Activated CD8-positive, alpha-beta memory T cell treated with anti-CD3 and anti-CD28 coated beads for 36 hours (primary cell): Measurements from ENCODE around the gene TSTD1. TPM values are rescaled to one million over a fixed set of nuclear protein-coding genes. Genes with fewer than 3 reads are reported as not detected.
"Not testable (repeated sequence)": the region's sequence is repeated elsewhere in the genome, so short reads cannot be mapped to it uniquely, and the experiment has no call there.

Experiments
- CTCF ChIA-PET: fragments of 350-600 bp; sonication (Branson Sonifier 250); formaldehyde crosslinking; loops from one replicate; lab custom pipeline; 2021; ENCODE audit warnings: antibody characterized with exemption; lab: Charles Lee
- POLR2A ChIA-PET: fragments of 350-600 bp; sonication (Branson Sonifier 250); formaldehyde crosslinking; loops from one replicate; lab custom pipeline; 2021; ENCODE audit warnings: antibody characterized with exemption; lab: Charles Lee
- total RNA-seq, 2 experiments: library from RNA; stranded (reverse); gene quantifications; one replicate each; pipeline ENCODE4 v1.2.3, GENCODE V29; 2021

The TSTD1 gene
- total RNA-seq, 2 experiments from 2014 or later, result 40.9 to 43.2 TPM

- POLR2A ChIA-PET, result interaction anchor here (1.4 to 4.5 kb wide), 3 partner anchors 9 to 70 kb away, joined by 3 to 45 read pairs (median 4); partner anchors contain the start of genes ARHGAP30, NIT1, PFDN2 and TSTD1
- CTCF ChIA-PET, result interaction anchor here (1.1 to 4.1 kb wide), 6 partner anchors 10 to 91 kb away, joined by 3 to 24 read pairs (median 6); partner anchors contain the start of genes ARHGAP30 and KLHDC9
Measured at GRCh38 chr1:161047436-161048420, 9.0 kb upstream of the TSTD1 start.

- ChIA-PET POLR2A (interaction anchor here (1.0 to 4.5 kb wide), 4 partner anchors 8 to 71 kb away, joined by 3 to 45 read pairs (median 4); partner anchors contain the start of genes ARHGAP30, NIT1, PFDN2 and TSTD1), CTCF (interaction anchor here (0.8 to 4.1 kb wide), 10 partner anchors 9 to 92 kb away, joined by 3 to 24 read pairs (median 5); partner anchors contain the start of genes ARHGAP30, F11R and KLHDC9)
Measured at GRCh38 chr1:161046605-161047228, 8.0 kb upstream of the TSTD1 start.

- POLR2A ChIA-PET, result interaction anchor here (0.5 to 4.5 kb wide), 8 partner anchors 8 to 171 kb away, joined by 3 to 45 read pairs (median 4); partner anchors contain the start of genes ARHGAP30, F11R, KLHDC9 and TSTD1
- CTCF ChIA-PET, result interaction anchor here (0.8 to 4.1 kb wide), 13 partner anchors 8 to 87 kb away, joined by 3 to 24 read pairs (median 5); partner anchors contain the start of genes ARHGAP30, DEDD, F11R and KLHDC9
Measured at GRCh38 chr1:161045736-161046604, 7.2 kb upstream of the TSTD1 start, which contains the start of gene USF1. TSS of gene USF1 (minus strand) at chr1:161045977. CDS start at chr1:161043275, 2,702 bp downstream.

- CTCF ChIA-PET, result interaction anchor here (0.6 to 4.1 kb wide), 9 partner anchors 20 to 88 kb away, joined by 3 to 24 read pairs (median 5); partner anchors contain the start of genes ARHGAP30, DEDD and KLHDC9
- POLR2A ChIA-PET, result interaction anchor here (0.5 to 4.5 kb wide), 6 partner anchors 10 to 172 kb away, joined by 3 to 45 read pairs (median 4); partner anchors contain the start of genes ARHGAP30, F11R and KLHDC9
Measured at GRCh38 chr1:161044908-161045735, 6.4 kb upstream of the TSTD1 start.

GRCh38 chr1:161044535-161044907 is 5.8 kb upstream of the TSTD1 start:
- CTCF ChIA-PET, result interaction anchor here (0.6 to 4.1 kb wide), 6 partner anchors 24 to 88 kb away, joined by 3 to 24 read pairs (median 5); partner anchors contain the start of genes ARHGAP30, DEDD and KLHDC9
- POLR2A ChIA-PET, result interaction anchor here (2.0 to 4.5 kb wide), 2 partner anchors 25 to 73 kb away, joined by 4 to 45 read pairs; partner anchors contain the start of gene ARHGAP30

GRCh38 chr1:161039546-161039945 is 782 bp upstream of the TSTD1 start:
- ChIA-PET CTCF (interaction anchor here (0.7 to 2.3 kb wide), 8 partner anchors 12 to 202 kb away, joined by 3 to 8 read pairs (median 4); partner anchors contain the start of gene KLHDC9), POLR2A (interaction anchor here (0.7 to 1.5 kb wide), 4 partner anchors 19 to 93 kb away, joined by 3 to 4 read pairs (median 3); partner anchors contain the start of genes DEDD and F11R)

- ChIA-PET CTCF (interaction anchor here (0.6 to 2.3 kb wide), 9 partner anchors 12 to 365 kb away, joined by 3 to 8 read pairs (median 4); partner anchors contain the start of gene KLHDC9), POLR2A (interaction anchor here (0.7 to 1.7 kb wide), 6 partner anchors 8 to 94 kb away, joined by 3 to 13 read pairs (median 4); partner anchors contain the start of genes DEDD and F11R)
Measured at GRCh38 chr1:161039154-161039545, 386 bp upstream of the TSTD1 start.

GRCh38 chr1:161037661-161038522 is 872 bp downstream of the TSTD1 start:
- ChIA-PET POLR2A (interaction anchor here (1.0 to 1.7 kb wide), 5 partner anchors 9 to 95 kb away, joined by 3 to 13 read pairs (median 4); partner anchors contain the start of genes DEDD and F11R), CTCF (interaction anchor here (0.8 to 2.3 kb wide), 9 partner anchors 9 to 201 kb away, joined by 3 to 6 read pairs (median 3); partner anchors contain the start of genes F11R and KLHDC9)

- ChIA-PET POLR2A (no interaction called here), CTCF (interaction anchor here (0.7 to 1.7 kb wide), 5 partner anchors 12 to 64 kb away, joined by 3 to 8 read pairs (median 5); no protein-coding TSS in a partner anchor)
Measured at GRCh38 chr1:161033751-161034150, 5.0 kb downstream of the TSTD1 start.

GRCh38 chr1:161032409-161032808 is 6.4 kb downstream of the TSTD1 start:
- ChIA-PET CTCF (interaction anchor here (1.1 to 1.7 kb wide), 5 partner anchors 11 to 65 kb away, joined by 3 to 8 read pairs (median 4); no protein-coding TSS in a partner anchor), POLR2A (no interaction called here)

- POLR2A ChIA-PET, result no interaction called here
- CTCF ChIA-PET, result interaction anchor here (1.1 kb wide), 1 partner anchor 10 kb away, joined by 3 read pairs; no protein-coding TSS in a partner anchor
Measured at GRCh38 chr1:161031874-161032273, 6.9 kb downstream of the TSTD1 start.

- CTCF ChIA-PET, POLR2A ChIA-PET: not testable (repeated sequence)
Measured at GRCh38 chr1:161029466-161029865, 9.3 kb downstream of the TSTD1 start.

GRCh38 chr1:161026954-161027353 is 11.8 kb downstream of the TSTD1 start:
- ChIA-PET CTCF (interaction anchor here (0.8 to 1.7 kb wide), 3 partner anchors 12 to 71 kb away, joined by 3 to 4 read pairs (median 3); partner anchors contain the start of genes KLHDC9 and TSTD1), POLR2A (interaction anchor here (0.7 kb wide), 2 partner anchors 30 to 1949 kb away, joined by 5 to 10 read pairs; no protein-coding TSS in a partner anchor)

GRCh38 chr1:161022432-161022831 is 16.3 kb downstream of the TSTD1 start:
- POLR2A ChIA-PET, result not testable (repeated sequence)
- CTCF ChIA-PET, result interaction anchor here (0.9 to 1.5 kb wide), 3 partner anchors 10 to 46 kb away, joined by 3 to 7 read pairs (median 3); no protein-coding TSS in a partner anchor

GRCh38 chr1:161021970-161022353 is 16.8 kb downstream of the TSTD1 start:
- CTCF ChIA-PET, result interaction anchor here (0.5 to 2.1 kb wide), 6 partner anchors 10 to 75 kb away, joined by 3 to 8 read pairs (median 6); no protein-coding TSS in a partner anchor
- POLR2A ChIA-PET, result interaction anchor here (1.5 kb wide), 1 partner anchor 48 kb away, joined by 6 read pairs; the partner anchor contains the start of gene ARHGAP30
